ENCODE results near the gene BMPR1B.

The BMPR1B gene

GRCh38 chr4:95004912-95005311, 247.2 kb downstream of the BMPR1B start:
- Histone ChIP-seq H3K9ac (ENCODE audit: low read length) (no peak overlapping the region), H3K36me3 (replicated peaks; ENCODE audit: insufficient read depth, low read length) (no peaks in the 10 kb centered on the region), H3K79me2 (ENCODE audit: low read length) (no peaks in the 10 kb centered on the region), H2AFZ (ENCODE audit: low read length) (no peak overlapping the region), H3F3A (ENCODE audit: insufficient read depth, low read length) (no peaks in the 10 kb centered on the region), H3K4me1 (ENCODE audit: low read length) (no peaks in the 10 kb centered on the region), H3K27me3 (replicated peaks; ENCODE audit: insufficient read depth, low read length) (no peaks in the 10 kb centered on the region), H3K9me2 (replicated peaks; ENCODE audit: insufficient read depth, low read length) (no peaks in the 10 kb centered on the region), H3K9me3 (replicated peaks; ENCODE audit: insufficient read depth, low read length) (no peaks in the 10 kb centered on the region), H3K4me2 (ENCODE audit: low read depth, low read length) (no peak overlapping the region), H4K20me1 (ENCODE audit: insufficient read depth, low read length) (no peaks in the 10 kb centered on the region), H3K27ac (ENCODE audit: low read length) (no peak overlapping the region), H3K4me3 (ENCODE audit: low read length) (no peak overlapping the region)
- TF ChIP-seq CTCF (IDR thresholded peaks at IDR 0.05; ENCODE audit: low read length): no peak
- TF ChIP-seq EZH2phosphoT487 (IDR thresholded peaks at IDR 0.05; ENCODE audit: low read length): no peak
- no peak for DNase-seq

DNA sequence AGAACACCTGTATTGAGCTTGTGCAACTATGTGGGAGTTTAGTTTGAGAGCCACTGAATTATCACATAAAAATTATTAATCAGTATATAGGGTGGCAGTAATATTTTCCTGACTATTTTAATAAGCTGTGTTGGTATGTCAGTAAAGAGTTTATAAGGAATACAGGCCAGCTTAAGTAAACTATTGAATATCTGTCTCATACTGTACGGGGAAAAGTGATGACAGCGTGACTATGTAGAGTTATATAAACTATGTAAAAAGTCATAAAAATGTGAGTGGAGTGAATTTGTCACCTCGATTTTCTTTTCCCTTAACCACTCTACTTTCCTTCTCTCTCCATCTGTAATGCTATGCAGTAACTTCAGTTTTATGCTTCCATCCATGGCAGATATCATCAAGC, 250.2 kb downstream of the BMPR1B start:
- no peak for TF ChIP-seq EZH2 (optimal IDR thresholded peaks at IDR 0.05; ENCODE audit: low read depth, low read length)
- no peak for TF ChIP-seq EZH2phosphoT487 (IDR thresholded peaks at IDR 0.05; ENCODE audit: low read length)
- no peak for TF ChIP-seq CTCF (IDR thresholded peaks at IDR 0.05; ENCODE audit: low read length)
- Histone ChIP-seq H3K9me2 (replicated peaks; ENCODE audit: insufficient read depth, low read length) (no peaks in the 10 kb centered on the region), H3K9me3 (replicated peaks; ENCODE audit: insufficient read depth, low read length) (no peaks in the 10 kb centered on the region), H3K4me3 (ENCODE audit: low read length) (no peak overlapping the region), H3F3A (ENCODE audit: insufficient read depth, low read length) (no peaks in the 10 kb centered on the region), H2AFZ (ENCODE audit: low read length) (no peak overlapping the region), H3K36me3 (replicated peaks; ENCODE audit: insufficient read depth, low read length) (no peaks in the 10 kb centered on the region), H3K79me2 (ENCODE audit: low read length) (no peaks in the 10 kb centered on the region), H3K9ac (ENCODE audit: low read length) (no peak overlapping the region), H3K27me3 (replicated peaks; ENCODE audit: insufficient read depth, low read length) (no peaks in the 10 kb centered on the region), H3K4me1 (ENCODE audit: low read length) (no peaks in the 10 kb centered on the region), H3K27ac (ENCODE audit: low read length) (no peak overlapping the region), H4K20me1 (ENCODE audit: insufficient read depth, low read length) (no peaks in the 10 kb centered on the region), H3K4me2 (ENCODE audit: low read depth, low read length) (no peak overlapping the region)
- DNase-seq: no peak

GRCh38 chr4:95013236-95013635, 255.5 kb downstream of the BMPR1B start:
- no peak for DNase-seq
- Histone ChIP-seq H3K9ac (ENCODE audit: low read length) (no peak overlapping the region), H3K9me2 (replicated peaks; ENCODE audit: insufficient read depth, low read length) (no peaks in the 10 kb centered on the region), H3K27me3 (replicated peaks; ENCODE audit: insufficient read depth, low read length) (no peaks in the 10 kb centered on the region), H3K4me2 (ENCODE audit: low read depth, low read length) (no peak overlapping the region), H3K4me1 (ENCODE audit: low read length) (no peaks in the 10 kb centered on the region), H3K4me3 (ENCODE audit: low read length) (no peak overlapping the region), H4K20me1 (ENCODE audit: insufficient read depth, low read length) (no peaks in the 10 kb centered on the region), H2AFZ (ENCODE audit: low read length) (no peak overlapping the region), H3K27ac (ENCODE audit: low read length) (no peak overlapping the region), H3K79me2 (ENCODE audit: low read length) (no peaks in the 10 kb centered on the region), H3K36me3 (replicated peaks; ENCODE audit: insufficient read depth, low read length) (no peaks in the 10 kb centered on the region), H3K9me3 (replicated peaks; ENCODE audit: insufficient read depth, low read length) (no peaks in the 10 kb centered on the region), H3F3A (ENCODE audit: insufficient read depth, low read length) (no peaks in the 10 kb centered on the region)
- TF ChIP-seq EZH2phosphoT487 (IDR thresholded peaks at IDR 0.05; ENCODE audit: low read length) (no peak), EZH2 (optimal IDR thresholded peaks at IDR 0.05; ENCODE audit: low read depth, low read length) (no peak), CTCF (IDR thresholded peaks at IDR 0.05; ENCODE audit: low read length) (no peak)

Measured in MM.1S (cell line).